Suppressor macrophage (primary cell): ENCODE data around the gene RPL26.
"Not testable (repeated sequence)": the region's sequence is repeated elsewhere in the genome, so short reads cannot be mapped to it uniquely, and the experiment has no call there.

Experiments
- DNase-seq, 4 experiments: peaks; one replicate each; pipeline ENCODE4 v3.0.0-alpha.2; 2020 to 2022

Gene RPL26

GRCh38 chr17:8394497-8394896 lies 11.5 kb upstream of the RPL26 start:
- not testable (repeated sequence) for DNase-seq

GRCh38 chr17:8393470-8394231 lies 10.7 kb upstream of the RPL26 start:
- peak in 1 of 4 experiments; percentile 6 for DNase-seq

- DNase-seq, result no peak
These were observed 9.9 kb upstream of the RPL26 start for GRCh38 chr17:8392674-8393469.

- DNase-seq, result no peak
These were observed 9.3 kb upstream of the RPL26 start for GRCh38 chr17:8392274-8392673.

- no peak for DNase-seq
These were observed 8.7 kb upstream of the RPL26 start for GRCh38 chr17:8391711-8392110.

- DNase-seq, result no peak
These were observed 5.1 kb upstream of the RPL26 start for GRCh38 chr17:8387914-8388651.

- no peak for DNase-seq
These were observed 3.8 kb upstream of the RPL26 start for GRCh38 chr17:8386841-8387240.

- no peak for DNase-seq
These were observed 1.9 kb upstream of the RPL26 start for GRCh38 chr17:8384801-8385378.

- DNase-seq, result no peak
These were observed 182 bp downstream of the RPL26 start for GRCh38 chr17:8382880-8383142.

GRCh38 chr17:8382052-8382879 lies 727 bp downstream of the RPL26 start:
- DNase-seq, result peak in 3 of 4 experiments; percentile 6 to 17 (median 8)

- no peak for DNase-seq
These were observed 2.9 kb downstream of the RPL26 start for GRCh38 chr17:8380049-8380448.

- not testable (repeated sequence) for DNase-seq
These were observed 4.9 kb downstream of the RPL26 start for GRCh38 chr17:8378117-8378516.

GRCh38 chr17:8377422-8377821 lies 5.6 kb downstream of the RPL26 start:
- DNase-seq, result no peak

GRCh38 chr17:8376271-8377067 lies 6.5 kb downstream of the RPL26 start, which contains the start of gene KRABD2:
TSS of gene KRABD2 (minus strand) at chr17:8376704.
- DNase-seq, result peak; percentile 88 to 95 (median 92)

GRCh38 chr17:8375738-8376259 lies 7.2 kb downstream of the RPL26 start:
- no peak for DNase-seq

- DNase-seq, result not testable (repeated sequence)
These were observed 9.1 kb downstream of the RPL26 start for GRCh38 chr17:8373856-8374255.

GRCh38 chr17:8372422-8372821 lies 10.6 kb downstream of the RPL26 start:
- no peak for DNase-seq

- no peak for DNase-seq
These were observed 11.2 kb downstream of the RPL26 start for GRCh38 chr17:8371786-8372185.

- DNase-seq, result peak; percentile 43 to 75 (median 61)
These were observed 13.0 kb downstream of the RPL26 start for GRCh38 chr17:8369944-8370343.

GRCh38 chr17:8368193-8368592 lies 14.8 kb downstream of the RPL26 start:
- DNase-seq, result no peak

- DNase-seq, result no peak
These were observed 16.8 kb downstream of the RPL26 start for GRCh38 chr17:8366231-8366630.
